NOMO-1 treated with DMSO at 0.1 percent for 48 hours (cell line): ENCODE data around the gene SENP3.

Experiments used
- DNase-seq: peaks from one replicate; lab custom pipeline; 2025; ENCODE audit not compliant: unreplicated experiment; lab: John Stamatoyannopoulos, UW

The SENP3 gene

DNA sequence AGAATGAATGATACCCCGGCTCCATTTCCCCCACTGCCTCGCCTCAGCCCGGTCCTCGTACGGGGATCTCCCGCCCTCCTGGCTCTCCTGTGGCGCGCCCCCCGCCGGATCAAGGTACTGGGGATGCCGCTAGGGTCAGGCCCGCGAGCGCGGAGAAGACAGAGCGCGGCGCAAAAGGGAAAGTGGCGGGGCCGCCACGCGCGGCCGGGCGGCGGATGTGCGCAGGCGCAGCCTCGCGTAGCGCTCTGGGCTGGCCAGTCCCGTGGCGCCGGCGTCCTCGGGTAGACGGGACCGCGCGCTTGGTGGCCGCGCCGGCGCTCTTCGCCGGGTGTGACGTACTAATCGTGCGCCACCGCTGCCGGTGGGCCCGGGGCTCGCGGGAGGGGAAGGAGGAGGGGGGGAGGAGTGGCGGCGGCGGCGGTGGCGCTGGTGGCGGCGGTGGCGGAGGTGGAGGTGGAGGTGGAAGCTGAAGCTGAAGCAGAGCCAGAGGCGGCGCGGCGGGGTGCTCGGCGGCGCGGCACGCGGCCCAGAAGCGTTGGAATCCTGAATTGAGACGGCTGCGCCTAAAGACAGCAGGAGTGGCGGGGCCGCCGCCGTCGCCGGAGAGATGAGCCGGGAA lies at the start of gene SENP3:
TSS of gene SENP3 (plus strand) at position 331 of the 619 bp plus-strand sequence. CDS start 1,158 bp downstream, outside the sequence.
- DNase-seq, result peak; percentile 80

GRCh38 chr17:7512105-7512504 lies 49.6 kb upstream of the SENP3 start:
- no peak for DNase-seq

GRCh38 chr17:7512824-7513540 lies 48.7 kb upstream of the SENP3 start:
- no peak for DNase-seq

- DNase-seq, result no peak
Measured at GRCh38 chr17:7513850-7514419, 47.8 kb upstream of the SENP3 start.

DNA sequence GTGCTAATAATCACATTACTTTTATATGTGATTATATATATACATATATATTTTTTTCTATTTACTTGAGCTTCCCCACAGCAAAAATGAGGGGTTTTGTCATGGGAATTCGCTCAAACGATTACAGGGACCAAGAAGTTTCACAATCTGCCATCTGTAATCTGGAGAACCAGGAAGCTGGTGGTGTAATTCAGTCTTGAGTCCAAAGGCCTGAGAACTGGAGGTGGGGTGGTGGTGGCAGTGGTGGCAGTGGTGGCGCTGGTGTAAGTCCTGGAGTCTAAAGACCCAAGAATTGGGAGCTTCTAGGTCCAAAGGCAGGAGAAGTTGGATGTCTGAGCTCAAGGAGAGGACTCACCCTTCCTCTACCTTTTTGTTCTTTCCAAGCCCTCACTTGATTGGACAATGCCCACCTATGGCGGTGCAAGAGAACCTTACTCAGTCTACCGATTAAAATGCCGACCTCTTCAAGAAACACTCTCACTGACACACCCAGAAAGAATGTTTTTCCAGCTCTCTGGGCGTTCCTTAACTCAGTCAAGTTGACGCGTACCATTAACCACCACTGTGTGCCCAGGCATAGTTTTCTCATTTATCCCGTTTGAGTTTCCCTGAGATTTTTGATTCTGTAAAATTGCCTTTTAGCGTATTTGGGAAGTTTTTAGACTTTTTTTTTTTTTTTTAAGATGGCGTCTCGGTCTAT lies 45.7 kb upstream of the SENP3 start:
- no peak for DNase-seq

DNA sequence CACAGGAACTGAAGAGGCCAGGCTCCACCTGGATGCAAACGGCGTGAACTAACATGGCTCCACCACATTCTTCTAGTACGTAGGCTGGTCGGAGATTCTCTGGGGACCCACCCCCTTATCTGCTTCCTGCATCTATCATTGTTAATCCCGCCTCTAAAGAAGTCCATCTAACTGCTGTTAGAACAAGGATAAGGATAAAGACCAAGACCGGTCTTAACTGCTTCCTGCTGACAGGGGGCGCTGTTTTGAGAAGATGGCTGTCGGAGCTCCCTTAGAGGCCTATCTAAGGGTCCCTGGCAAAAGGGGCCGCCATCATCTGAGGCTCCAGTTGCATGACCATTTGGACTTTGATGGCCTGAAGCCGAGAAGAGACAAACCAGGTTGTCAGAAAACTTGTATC lies 38.7 kb upstream of the SENP3 start:
- DNase-seq, result peak; percentile 40

DNA sequence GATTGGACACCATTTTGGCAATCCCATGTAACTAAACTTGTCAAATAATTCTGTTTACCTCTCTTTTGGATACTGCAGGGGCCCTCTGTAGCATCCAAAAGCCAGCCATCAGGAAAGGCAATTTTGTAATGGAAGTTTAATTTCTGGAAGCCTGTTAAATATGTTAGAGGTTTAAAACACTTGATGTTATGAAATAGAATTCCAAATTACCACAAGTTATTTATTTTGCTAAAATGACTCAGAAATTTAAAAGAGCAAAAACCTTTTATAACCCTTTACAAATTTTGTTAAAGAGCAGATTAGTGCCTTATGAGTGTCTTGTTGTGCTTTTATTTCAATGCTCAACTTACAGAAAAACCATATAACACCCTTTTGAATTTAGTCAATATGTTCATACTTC lies 32.9 kb upstream of the SENP3 start:
- DNase-seq, result no peak

- DNase-seq, result no peak
Measured at GRCh38 chr17:7530023-7530900, 31.5 kb upstream of the SENP3 start.

GRCh38 chr17:7538050-7538449 lies 23.7 kb upstream of the SENP3 start:
- DNase-seq, result no peak

GRCh38 chr17:7538891-7539545 lies 22.7 kb upstream of the SENP3 start:
- no peak for DNase-seq

GRCh38 chr17:7541074-7541621 lies 20.6 kb upstream of the SENP3 start:
- no peak for DNase-seq

GRCh38 chr17:7544911-7545310 lies 16.8 kb upstream of the SENP3 start:
- DNase-seq, result no peak

GRCh38 chr17:7548585-7549400 lies 12.9 kb upstream of the SENP3 start, which contains the start of gene TNFSF12:
Gene TNFSF12 (plus strand): TSS chr17:7549058. CDS start chr17:7549154, 96 bp downstream.
- DNase-seq, result no peak

- no peak for DNase-seq
Measured at GRCh38 chr17:7549401-7550055, 12.2 kb upstream of the SENP3 start.

- DNase-seq, result no peak
Measured at GRCh38 chr17:7550344-7550743, 11.4 kb upstream of the SENP3 start.

GRCh38 chr17:7551396-7551795 lies 10.3 kb upstream of the SENP3 start:
- DNase-seq, result no peak

DNA sequence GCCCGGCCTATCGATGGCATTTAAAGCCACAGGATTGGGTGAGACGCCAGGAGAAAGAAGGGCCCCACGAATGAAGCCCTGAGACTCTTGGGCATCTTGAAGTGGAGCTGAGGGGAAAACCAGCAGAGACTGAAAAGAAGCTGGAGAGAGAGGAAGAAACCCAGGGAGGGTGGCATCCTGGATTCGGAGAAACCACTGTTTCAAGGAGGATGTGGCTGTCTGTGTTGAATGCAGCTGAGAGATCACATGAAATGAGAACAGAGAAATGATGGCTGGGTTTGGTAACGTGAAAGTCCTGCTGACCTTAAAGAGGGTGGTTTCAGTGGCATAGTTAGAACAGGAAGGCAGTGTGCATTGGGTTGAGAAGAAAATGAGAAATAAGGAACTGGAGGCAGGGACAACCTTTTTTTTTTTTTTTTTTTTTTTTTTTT lies 9.1 kb upstream of the SENP3 start:
- DNase-seq, result peak; percentile 80

DNA sequence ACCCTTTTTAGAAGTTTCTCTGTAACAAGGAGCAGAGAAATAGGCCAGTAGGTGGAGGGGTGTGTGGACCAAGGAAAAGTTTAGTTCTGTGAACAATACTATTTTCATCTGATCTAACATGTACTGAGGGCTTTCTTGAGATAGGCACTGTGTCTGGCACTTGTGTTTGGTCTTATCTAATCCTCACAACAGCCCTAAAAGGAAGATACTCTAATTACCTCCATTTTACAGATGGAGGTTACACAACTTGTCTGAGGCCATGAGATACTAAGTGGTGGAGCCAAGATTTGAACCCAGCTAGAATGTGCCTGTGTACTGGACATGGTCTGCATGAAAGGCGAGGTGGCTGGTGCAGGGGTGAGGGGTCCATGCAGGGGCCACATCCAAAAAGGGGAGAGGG lies 8.4 kb upstream of the SENP3 start:
- no peak for DNase-seq
